CD4-positive, alpha-beta memory T cell (primary cell): ENCODE results near the gene GRIP2. TPM values are rescaled to one million over a fixed set of nuclear protein-coding genes. Genes with fewer than 3 reads are reported as not detected.

Experiments used
- CTCF ChIA-PET: fragments of 350-600 bp; sonication (Branson Sonifier 250); formaldehyde crosslinking; loops from one replicate; lab custom pipeline; 2021; ENCODE audit warnings: inconsistent platforms; ENCODE audit not compliant: partially characterized antibody; lab: Charles Lee
- POLR2A ChIA-PET: fragments of 350-600 bp; sonication (Branson Sonifier 250); formaldehyde crosslinking; loops from one replicate; lab custom pipeline; 2021; ENCODE audit not compliant: partially characterized antibody; lab: Charles Lee
- DNase-seq, 5 donors: peaks; one replicate each; pipeline versions ENCODE4 v3.0.0 to v3.0.0-alpha.2; 2020 to 2022; ENCODE audit warnings: mixed read lengths in 1 of 5
- H3K27ac ChIP-seq: one replicate; pipeline ENCODE4 v1.7.0; 2013; ENCODE audit warnings: low read depth, low read length
- H3K27me3 ChIP-seq: 2 replicates; pipeline ENCODE4 v1.7.0; 2013; ENCODE audit warnings: mild to moderate bottlenecking, low read length, moderate library complexity; ENCODE audit not compliant: insufficient read depth
- H3K36me3 ChIP-seq: 2 replicates; pipeline ENCODE4 v1.7.0; 2013; ENCODE audit warnings: mild to moderate bottlenecking, low read length, moderate library complexity; ENCODE audit not compliant: insufficient read depth
- H3K4me1 ChIP-seq: 2 replicates; pipeline ENCODE4 v1.7.0; 2013; ENCODE audit warnings: mild to moderate bottlenecking, low read length, moderate library complexity; ENCODE audit not compliant: insufficient read depth
- H3K4me3 ChIP-seq, 2 donors: one replicate each; pipeline ENCODE4 v1.7.0; 2013; ENCODE audit warnings: low read length in 2 of 2, mild to moderate bottlenecking in 1 of 2
- H3K9me3 ChIP-seq, 2 donors: one replicate each; pipeline ENCODE4 v1.7.0; 2013; ENCODE audit warnings: low read length in 2 of 2, control low read depth in 1 of 2; ENCODE audit not compliant: control insufficient read depth in 1 of 2
- H3K27ac Mint-ChIP-seq, 7 donors: one replicate each; pipeline ENCODE4 v1.8.0; 2020 to 2021; ENCODE audit warnings: mixed read lengths in 7 of 7, mild to moderate bottlenecking in 6 of 7, inconsistent platforms in 3 of 7, moderate library complexity in 3 of 7
- H3K27me3 Mint-ChIP-seq, 2 donors: one replicate each; pipeline ENCODE4 v1.8.0; 2020 to 2021; ENCODE audit warnings: mixed read lengths in 2 of 2
- H3K36me3 Mint-ChIP-seq, 2 donors: one replicate each; pipeline ENCODE4 v1.8.0; 2020 to 2021; ENCODE audit warnings: mixed read lengths in 2 of 2, inconsistent platforms in 1 of 2, mild to moderate bottlenecking in 1 of 2
- H3K4me1 Mint-ChIP-seq, 4 donors: one replicate each; pipeline ENCODE4 v1.8.0; 2020 to 2021; ENCODE audit warnings: mixed read lengths in 4 of 4, mild to moderate bottlenecking in 1 of 4
- H3K4me3 Mint-ChIP-seq, 8 donors: one replicate each; pipeline ENCODE4 v1.8.0; 2020 to 2021; ENCODE audit warnings: mixed read lengths in 8 of 8, mild to moderate bottlenecking in 7 of 8, moderate library complexity in 6 of 8, inconsistent platforms in 3 of 8
- H3K9me3 Mint-ChIP-seq, 8 donors: one replicate each; pipeline ENCODE4 v1.8.0; 2020 to 2021; ENCODE audit warnings: mixed read lengths in 8 of 8, mild to moderate bottlenecking in 5 of 8, inconsistent platforms in 3 of 8, moderate library complexity in 1 of 8
- intact Hi-C: fragments of 100-400 bp; cut with micrococcal nuclease; formaldehyde crosslinking; loops from one replicate; pipeline ENCODE4 v1.15.1; 2023
- polyA plus RNA-seq, 2 donors: library from polyadenylated mRNA; unstranded; fragments of 300-500 nt; fragmentation: Illumina TruSeq; gene quantifications; one replicate each; pipeline ENCODE4 v1.2.3, GENCODE V29; 2021
- total RNA-seq, 2 experiments: library from RNA; stranded (reverse); gene quantifications; one replicate each; pipeline ENCODE4 v1.2.3, GENCODE V29; 2021

Gene GRIP2
- total and polyA plus RNA-seq, 4 experiments from 2014 or later = not detected

- peak overlapping the region in 1 of 7 donors; percentile 53 for H3K27ac Mint-ChIP-seq
- Histone ChIP-seq H3K4me1 (no peaks in the 10 kb centered on the region), H3K27ac (no peak overlapping the region), H3K9me3 (no peaks in the 10 kb centered on the region), H3K27me3 (no peaks in the 10 kb centered on the region), H3K4me3 (no peak overlapping the region), H3K36me3 (peaks cover 47% of the 10 kb centered on the region)
- peaks cover 0 to 4% (median 0%) of the 10 kb centered on the region in 4 donors for H3K4me1 Mint-ChIP-seq
- no peaks in the 10 kb centered on the region for H3K27me3 Mint-ChIP-seq
- H3K4me3 Mint-ChIP-seq = no peak overlapping the region
- POLR2A ChIA-PET = interaction anchor here (0.8 to 1.2 kb wide), 3 partner anchors 11 to 20 kb away, joined by 3 read pairs; no protein-coding TSS in a partner anchor
- CTCF ChIA-PET = interaction anchor here (1.1 to 1.7 kb wide), 3 partner anchors 15 to 191 kb away, joined by 3 to 4 read pairs (median 3); partner anchors contain the start of gene SLC6A6
- no peak for DNase-seq
- intact Hi-C loops = no loop called here
- H3K36me3 Mint-ChIP-seq = peaks cover 29 to 70% of the 10 kb centered on the region in 2 donors
- H3K9me3 Mint-ChIP-seq = no peaks in the 10 kb centered on the region
Measured at GRCh38 chr3:14451844-14452739, 88.0 kb downstream of the GRIP2 start.

GRCh38 chr3:14450922-14451606 lies 89.1 kb downstream of the GRIP2 start:
- Mint-ChIP-seq H3K4me1 (peaks cover 0 to 7% (median 0%) of the 10 kb centered on the region in 4 donors), H3K27me3 (no peaks in the 10 kb centered on the region), H3K36me3 (peaks cover 38 to 79% of the 10 kb centered on the region in 2 donors), H3K4me3 (no peak overlapping the region), H3K27ac (peak overlapping the region in 5 of 7 donors; percentile 8 to 74 (median 41)), H3K9me3 (peaks cover 0 to 2% (median 0%) of the 10 kb centered on the region in 8 donors)
- H3K36me3 ChIP-seq = peaks cover 56% of the 10 kb centered on the region
- ChIA-PET POLR2A (interaction anchor here (0.8 kb wide), 1 partner anchor 19 kb away, joined by 3 read pairs; no protein-coding TSS in a partner anchor), CTCF (interaction anchor here (1.1 to 2.3 kb wide), 4 partner anchors 10 to 49 kb away, joined by 3 to 9 read pairs (median 4); partner anchors contain the start of gene SLC6A6)
- no peaks in the 10 kb centered on the region for H3K27me3 ChIP-seq
- H3K9me3 ChIP-seq = no peaks in the 10 kb centered on the region
- H3K4me1 ChIP-seq = no peaks in the 10 kb centered on the region
- DNase-seq = no peak
- intact Hi-C loops = no loop called here
- no peak overlapping the region for H3K4me3 ChIP-seq
- no peak overlapping the region for H3K27ac ChIP-seq

- H3K9me3 ChIP-seq = no peaks in the 10 kb centered on the region
- Mint-ChIP-seq H3K4me3 (no peak overlapping the region), H3K9me3 (peaks cover 0 to 2% (median 0%) of the 10 kb centered on the region in 8 donors), H3K27me3 (no peaks in the 10 kb centered on the region), H3K27ac (peak overlapping the region in 4 of 7 donors; percentile 8 to 42 (median 24)), H3K4me1 (peaks cover 0 to 7% (median 0%) of the 10 kb centered on the region in 4 donors), H3K36me3 (peaks cover 44 to 82% of the 10 kb centered on the region in 2 donors)
- H3K27me3 ChIP-seq = no peaks in the 10 kb centered on the region
- H3K27ac ChIP-seq = no peak overlapping the region
- no peak overlapping the region for H3K4me3 ChIP-seq
- no peaks in the 10 kb centered on the region for H3K4me1 ChIP-seq
- no peak for DNase-seq
- CTCF ChIA-PET = interaction anchor here (1.1 to 2.3 kb wide), 5 partner anchors 11 to 554 kb away, joined by 3 to 9 read pairs (median 4); partner anchors contain the start of gene SLC6A6
- POLR2A ChIA-PET = no interaction called here
- intact Hi-C loops = no loop called here
- peaks cover 61% of the 10 kb centered on the region for H3K36me3 ChIP-seq
Measured at GRCh38 chr3:14450506-14450905, 89.6 kb downstream of the GRIP2 start.

GRCh38 chr3:14448756-14449727 lies 91.1 kb downstream of the GRIP2 start:
- Mint-ChIP-seq H3K4me1 (peaks cover 0 to 7% (median 0%) of the 10 kb centered on the region in 4 donors), H3K4me3 (no peak overlapping the region), H3K27me3 (no peaks in the 10 kb centered on the region), H3K27ac (peak overlapping the region in 3 of 7 donors; percentile 32 to 48 (median 38)), H3K36me3 (peaks cover 51 to 75% of the 10 kb centered on the region in 2 donors), H3K9me3 (peaks cover 0 to 2% (median 0%) of the 10 kb centered on the region in 8 donors)
- no peak for DNase-seq
- intact Hi-C loops = no loop called here
- CTCF ChIA-PET = interaction anchor here (1.1 to 2.3 kb wide), 2 partner anchors 19 to 552 kb away, joined by 4 to 9 read pairs; no protein-coding TSS in a partner anchor
- H3K36me3 ChIP-seq = peaks cover 53% of the 10 kb centered on the region
- no peak overlapping the region for H3K27ac ChIP-seq
- no peaks in the 10 kb centered on the region for H3K27me3 ChIP-seq
- H3K9me3 ChIP-seq = no peaks in the 10 kb centered on the region
- no peak overlapping the region for H3K4me3 ChIP-seq
- POLR2A ChIA-PET = interaction anchor here (1.4 kb wide), 1 partner anchor 10 kb away, joined by 4 read pairs; no protein-coding TSS in a partner anchor
- no peaks in the 10 kb centered on the region for H3K4me1 ChIP-seq

- H3K27ac ChIP-seq = no peak overlapping the region
- Mint-ChIP-seq H3K27ac (peak overlapping the region in 3 of 7 donors; percentile 15 to 38 (median 32)), H3K4me3 (no peak overlapping the region), H3K4me1 (peaks cover 0 to 7% (median 0%) of the 10 kb centered on the region in 4 donors), H3K36me3 (peaks cover 48 to 70% of the 10 kb centered on the region in 2 donors), H3K27me3 (no peaks in the 10 kb centered on the region), H3K9me3 (peaks cover 0 to 2% (median 0%) of the 10 kb centered on the region in 8 donors)
- no peak for DNase-seq
- CTCF ChIA-PET = no interaction called here
- H3K4me1 ChIP-seq = no peaks in the 10 kb centered on the region
- no peak overlapping the region for H3K4me3 ChIP-seq
- no peaks in the 10 kb centered on the region for H3K9me3 ChIP-seq
- peaks cover 53% of the 10 kb centered on the region for H3K36me3 ChIP-seq
- POLR2A ChIA-PET = interaction anchor here (1.2 kb wide), 1 partner anchor 45 kb away, joined by 3 read pairs; no protein-coding TSS in a partner anchor
- intact Hi-C loops = no loop called here
- H3K27me3 ChIP-seq = no peaks in the 10 kb centered on the region
Measured at GRCh38 chr3:14448063-14448462, 92.1 kb downstream of the GRIP2 start.

GRCh38 chr3:14446988-14447570 lies 93.1 kb downstream of the GRIP2 start:
- POLR2A ChIA-PET = interaction anchor here (1.2 to 1.7 kb wide), 2 partner anchors 15 to 44 kb away, joined by 3 to 5 read pairs; no protein-coding TSS in a partner anchor
- Mint-ChIP-seq H3K9me3 (peaks cover 0 to 2% (median 0%) of the 10 kb centered on the region in 8 donors), H3K4me1 (peaks cover 0 to 7% (median 0%) of the 10 kb centered on the region in 4 donors), H3K27me3 (no peaks in the 10 kb centered on the region), H3K4me3 (no peak overlapping the region), H3K36me3 (peaks cover 48 to 65% of the 10 kb centered on the region in 2 donors), H3K27ac (peak overlapping the region in 2 of 7 donors; percentile 1 to 18)
- Histone ChIP-seq H3K9me3 (no peaks in the 10 kb centered on the region), H3K4me3 (no peak overlapping the region), H3K36me3 (peaks cover 53% of the 10 kb centered on the region), H3K4me1 (no peaks in the 10 kb centered on the region), H3K27me3 (no peaks in the 10 kb centered on the region), H3K27ac (no peak overlapping the region)
- DNase-seq = no peak
- intact Hi-C loops = no loop called here
- CTCF ChIA-PET = interaction anchor here (0.7 kb wide), 1 partner anchor 55 kb away, joined by 3 read pairs; no protein-coding TSS in a partner anchor
